Fibroblast of gingiva (primary cell): ENCODE measurements around the gene F13B.
"Not testable (repeated sequence)": the region's sequence is repeated elsewhere in the genome, so short reads cannot be mapped to it uniquely, and the experiment has no call there.

Experiments used
- DNase-seq: peaks from one replicate; pipeline ENCODE4 v3.0.0-alpha.2; 2011; ENCODE audit warnings: low read depth

Gene F13B, protein sequence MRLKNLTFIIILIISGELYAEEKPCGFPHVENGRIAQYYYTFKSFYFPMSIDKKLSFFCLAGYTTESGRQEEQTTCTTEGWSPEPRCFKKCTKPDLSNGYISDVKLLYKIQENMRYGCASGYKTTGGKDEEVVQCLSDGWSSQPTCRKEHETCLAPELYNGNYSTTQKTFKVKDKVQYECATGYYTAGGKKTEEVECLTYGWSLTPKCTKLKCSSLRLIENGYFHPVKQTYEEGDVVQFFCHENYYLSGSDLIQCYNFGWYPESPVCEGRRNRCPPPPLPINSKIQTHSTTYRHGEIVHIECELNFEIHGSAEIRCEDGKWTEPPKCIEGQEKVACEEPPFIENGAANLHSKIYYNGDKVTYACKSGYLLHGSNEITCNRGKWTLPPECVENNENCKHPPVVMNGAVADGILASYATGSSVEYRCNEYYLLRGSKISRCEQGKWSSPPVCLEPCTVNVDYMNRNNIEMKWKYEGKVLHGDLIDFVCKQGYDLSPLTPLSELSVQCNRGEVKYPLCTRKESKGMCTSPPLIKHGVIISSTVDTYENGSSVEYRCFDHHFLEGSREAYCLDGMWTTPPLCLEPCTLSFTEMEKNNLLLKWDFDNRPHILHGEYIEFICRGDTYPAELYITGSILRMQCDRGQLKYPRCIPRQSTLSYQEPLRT

DNA sequence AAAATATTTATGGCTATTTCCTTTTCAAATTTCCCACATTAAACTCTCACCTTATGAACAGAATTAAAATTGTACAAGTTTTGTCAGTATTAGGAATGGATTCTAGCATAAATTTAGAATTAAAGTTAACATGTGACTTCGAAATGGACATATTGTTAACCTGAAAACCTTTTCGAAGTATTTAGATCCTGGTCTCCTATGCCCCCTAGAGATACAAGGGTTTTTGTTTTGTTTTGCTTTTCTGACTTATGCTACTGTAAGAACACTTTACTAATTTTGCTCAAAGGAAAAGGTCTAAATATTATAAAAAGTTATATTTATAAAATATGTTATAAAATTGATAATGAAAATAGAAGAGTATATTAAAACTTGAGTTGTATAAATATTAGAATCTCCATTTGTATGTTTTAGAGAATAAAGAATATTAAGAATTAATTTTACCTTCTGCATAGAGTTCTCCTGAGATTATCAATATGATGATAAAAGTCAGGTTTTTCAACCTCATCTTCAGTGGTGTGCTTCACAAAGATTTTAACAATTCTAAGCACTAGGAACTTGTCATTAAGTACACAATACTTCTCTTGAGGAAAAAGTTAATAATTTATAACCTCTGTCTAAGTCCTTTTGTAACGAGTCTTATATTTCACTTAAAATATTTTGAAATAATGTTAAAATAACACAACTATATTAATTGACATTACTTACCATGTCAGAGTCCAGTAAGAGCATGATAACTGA is at the start of gene F13B:
Gene F13B (minus strand): TSS at position 542 of the 738 bp plus-strand sequence. CDS start 37 bp downstream, at position 505.
- no peak for DNase-seq

DNA sequence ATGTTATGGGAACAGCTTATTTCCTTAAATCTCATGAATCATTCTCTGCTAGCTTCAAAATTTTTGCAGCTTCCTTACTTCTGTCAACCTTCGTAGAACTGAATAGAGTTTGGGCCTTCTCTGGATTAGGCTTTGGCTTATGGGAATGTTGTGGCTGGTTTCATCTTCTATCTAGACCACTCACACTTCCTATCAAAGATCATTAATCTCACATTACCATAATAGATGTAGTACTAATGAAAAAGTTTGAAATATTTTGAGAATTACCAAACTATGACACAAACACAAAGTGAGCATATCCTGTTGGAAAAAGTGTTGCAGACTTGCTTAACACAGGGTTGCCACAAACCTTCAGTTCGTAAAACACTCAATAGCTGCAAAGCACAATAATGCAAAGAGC is 49.1 kb upstream of the F13B start:
- DNase-seq = no peak

DNA sequence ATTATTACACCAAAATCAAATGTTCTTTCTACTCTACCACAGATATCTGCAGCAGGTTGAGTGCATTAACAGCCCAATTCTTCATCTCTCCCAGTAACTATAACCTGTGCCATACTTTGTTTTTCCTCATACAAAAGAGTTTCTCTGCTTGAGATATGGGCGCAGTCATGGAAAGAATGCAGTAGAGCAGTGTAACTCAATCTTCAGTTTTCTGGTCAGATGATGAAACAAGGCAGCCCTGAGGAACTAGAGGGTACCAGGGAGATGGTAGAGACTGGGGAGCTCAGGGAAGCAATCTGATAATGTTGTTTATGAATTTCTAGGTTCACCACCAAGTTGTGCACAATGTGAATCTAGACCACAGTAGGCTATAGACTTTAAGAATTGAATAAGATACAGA is 39.8 kb upstream of the F13B start:
- peak; percentile 15 for DNase-seq

DNA sequence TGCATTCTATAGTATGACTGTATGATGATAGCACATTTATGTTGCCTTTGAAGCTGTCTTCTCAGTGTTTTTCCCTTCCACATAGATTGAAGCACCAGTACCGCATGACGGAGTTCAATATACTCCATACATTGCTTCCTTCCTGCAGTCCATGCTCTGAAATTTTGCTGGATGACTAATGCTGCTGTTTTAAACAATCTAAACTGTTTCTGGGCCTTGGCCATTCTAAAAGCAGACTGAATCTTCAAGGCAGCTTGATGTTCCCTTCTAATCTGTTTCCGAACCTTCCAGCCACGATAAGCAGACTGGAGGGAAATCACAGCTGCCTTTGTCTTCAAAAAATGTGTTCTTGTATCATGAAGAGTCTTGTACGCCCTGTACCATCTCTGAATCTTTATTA is 36.2 kb upstream of the F13B start:
- DNase-seq = no peak

DNA sequence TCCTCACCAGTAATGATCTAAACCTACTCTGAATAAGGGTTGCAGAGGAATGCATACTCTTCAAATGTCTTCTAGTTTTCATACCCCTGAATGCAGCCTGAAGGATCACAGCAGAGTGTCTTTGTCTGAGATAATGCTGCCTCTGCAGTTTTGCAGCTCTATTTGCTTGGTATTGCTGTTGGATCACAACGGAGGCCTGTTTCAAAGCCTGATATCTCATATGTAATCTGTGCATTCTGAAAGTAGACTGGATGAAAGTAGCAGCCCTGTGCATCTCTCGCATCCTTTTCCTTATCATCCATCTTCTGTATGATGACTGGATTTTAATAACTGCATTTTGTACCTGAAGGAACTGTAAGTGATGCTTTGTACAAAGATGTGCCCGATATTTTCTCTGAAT is 34.9 kb upstream of the F13B start:
- DNase-seq = no peak

DNA sequence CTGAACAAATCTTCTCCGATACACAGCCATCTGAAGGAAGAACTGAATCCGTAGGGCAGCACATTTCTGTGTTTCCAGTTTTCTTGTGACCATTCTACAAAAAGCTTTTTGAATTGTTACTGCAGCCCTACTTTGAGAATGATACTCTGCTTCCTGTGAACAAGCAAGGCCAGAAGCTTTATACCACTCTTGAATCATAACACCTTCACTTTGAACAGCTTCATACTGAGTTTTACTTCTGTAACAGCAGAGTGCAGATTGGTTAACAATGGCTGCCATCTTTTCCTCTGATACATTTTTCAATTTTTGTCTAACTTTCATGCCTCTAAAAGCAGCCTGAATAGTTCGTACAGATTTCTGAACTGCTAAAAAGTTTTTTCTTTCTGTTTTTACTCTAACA is 33.6 kb upstream of the F13B start:
- DNase-seq = no peak

DNA sequence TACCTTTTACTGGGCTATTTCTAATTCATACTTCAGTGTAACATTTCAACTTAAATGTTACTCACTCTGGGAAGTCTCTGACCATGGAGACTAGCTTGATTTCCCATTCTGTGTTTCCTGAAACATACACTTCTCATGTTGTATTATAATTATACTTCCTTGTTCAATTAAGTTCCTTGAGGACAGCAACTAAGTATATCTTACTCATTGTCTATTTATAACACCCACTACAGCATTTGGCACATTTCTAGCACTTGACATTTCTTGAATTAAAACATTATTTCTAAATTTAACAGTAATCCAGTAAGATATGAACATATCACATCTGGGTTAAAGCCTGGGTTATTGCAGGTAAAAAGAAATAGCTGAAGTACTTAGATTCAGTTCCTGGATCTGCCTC is 32.4 kb upstream of the F13B start:
- DNase-seq = no peak

DNA sequence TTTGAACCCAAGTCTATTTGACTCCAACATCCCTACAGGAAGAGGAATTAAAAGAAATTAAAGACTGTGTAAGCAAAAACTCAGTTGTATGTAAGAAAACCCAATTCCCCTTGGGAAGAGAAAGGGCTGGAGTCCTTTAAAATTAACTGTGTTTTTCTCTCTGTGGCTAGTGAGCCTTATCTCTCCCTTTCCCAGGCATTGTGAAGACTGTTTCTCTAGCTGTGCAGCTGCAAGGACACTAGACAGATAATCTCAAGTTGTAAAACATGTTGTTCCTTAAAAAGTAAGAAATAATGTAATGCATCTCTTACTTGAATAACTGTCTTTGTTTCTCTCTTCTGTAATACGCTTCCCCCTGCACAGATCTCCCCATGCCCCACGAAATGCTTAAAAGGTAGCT is 29.9 kb upstream of the F13B start:
- DNase-seq = not testable (repeated sequence)

DNA sequence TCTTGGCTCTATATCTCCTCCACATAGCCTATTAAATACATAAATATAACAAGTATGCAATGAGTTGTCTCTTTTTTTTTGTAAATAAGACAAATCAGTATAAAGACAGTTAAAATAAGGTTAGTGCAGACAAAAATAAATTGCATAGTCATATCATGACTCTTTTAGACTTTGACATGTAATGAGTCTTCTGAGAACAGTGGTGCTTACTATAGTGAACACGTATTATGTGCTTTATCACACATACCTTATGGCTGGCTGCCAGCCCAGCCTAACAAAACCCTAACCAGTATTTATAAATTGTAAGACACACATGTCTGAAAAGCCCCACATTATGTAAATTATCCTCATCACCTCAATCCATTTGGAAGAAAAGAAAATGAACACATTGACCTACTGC is 29.1 kb upstream of the F13B start:
- DNase-seq = no peak

DNA sequence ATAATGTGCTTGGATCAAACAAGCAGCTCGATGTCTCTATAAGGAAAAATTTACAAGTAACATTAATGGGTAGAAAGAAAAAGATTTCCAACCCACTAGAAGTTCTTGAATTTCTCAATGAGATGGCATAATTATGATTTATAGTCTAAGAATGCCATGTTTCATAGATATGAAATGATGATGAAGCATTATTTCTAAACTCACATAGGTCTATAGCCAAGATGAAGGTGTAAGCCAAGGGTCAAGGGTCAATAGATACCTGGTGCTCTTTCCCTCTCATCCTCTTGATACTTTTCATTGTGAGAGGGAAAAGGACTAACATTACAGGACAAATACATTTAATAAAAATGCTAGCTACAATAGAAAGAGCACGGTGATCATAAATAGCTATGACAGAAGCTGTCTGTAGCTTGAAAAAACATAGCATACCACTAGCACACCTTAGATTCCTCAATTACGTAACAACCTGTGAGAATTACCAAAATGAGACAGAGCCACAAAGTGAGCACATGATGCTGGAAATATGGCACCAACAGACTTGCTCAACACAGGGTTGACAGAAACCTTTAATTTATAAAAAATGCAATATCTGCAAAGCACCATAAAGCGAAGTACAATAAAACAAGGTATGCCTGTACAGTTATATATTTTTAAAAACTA is 26.3 kb upstream of the F13B start:
- DNase-seq = no peak

DNA sequence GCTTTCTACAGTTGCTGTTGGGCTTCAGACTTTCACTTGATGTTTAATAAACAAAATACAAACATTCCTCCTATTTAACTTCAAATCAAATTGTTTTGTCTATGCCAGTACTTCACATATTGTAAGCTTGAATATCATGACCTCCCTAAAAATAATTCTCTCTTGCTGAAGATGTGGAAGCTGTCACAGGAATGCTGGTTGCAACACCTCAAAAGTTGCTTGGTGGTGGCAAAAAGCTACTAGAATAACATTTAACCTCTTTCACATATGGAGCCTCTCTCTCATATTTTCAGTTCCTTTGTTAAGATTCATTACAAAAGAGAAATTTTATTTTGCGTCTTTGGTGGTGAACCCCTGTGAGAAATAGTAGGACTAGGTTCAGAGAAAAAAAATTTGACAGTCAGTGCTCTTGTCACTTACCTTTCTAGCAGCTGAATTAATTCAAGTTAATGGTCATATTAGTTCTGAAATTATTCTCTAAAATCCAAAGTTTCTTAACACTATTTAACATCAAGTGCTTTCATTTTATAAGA is 25.5 kb upstream of the F13B start:
- DNase-seq = peak; percentile 21

DNA sequence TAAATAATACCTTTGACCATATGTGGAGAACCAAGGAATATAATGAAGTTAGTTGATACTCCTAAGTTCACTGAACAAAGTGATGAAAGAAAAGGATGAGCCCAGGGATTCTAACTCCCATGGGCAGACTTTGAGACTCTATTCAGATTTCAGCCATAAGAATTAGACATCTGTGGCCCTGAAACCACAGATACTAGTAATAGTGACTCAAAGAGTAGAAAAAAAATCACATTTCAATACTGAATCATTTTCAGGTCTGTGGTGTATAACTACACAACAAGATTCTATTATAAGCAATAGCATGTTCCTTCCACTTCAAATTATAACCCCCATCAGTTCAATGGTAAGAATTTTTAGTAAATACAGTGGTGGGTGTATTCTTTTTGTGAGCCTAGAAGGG is 16.4 kb upstream of the F13B start:
- no peak for DNase-seq

DNA sequence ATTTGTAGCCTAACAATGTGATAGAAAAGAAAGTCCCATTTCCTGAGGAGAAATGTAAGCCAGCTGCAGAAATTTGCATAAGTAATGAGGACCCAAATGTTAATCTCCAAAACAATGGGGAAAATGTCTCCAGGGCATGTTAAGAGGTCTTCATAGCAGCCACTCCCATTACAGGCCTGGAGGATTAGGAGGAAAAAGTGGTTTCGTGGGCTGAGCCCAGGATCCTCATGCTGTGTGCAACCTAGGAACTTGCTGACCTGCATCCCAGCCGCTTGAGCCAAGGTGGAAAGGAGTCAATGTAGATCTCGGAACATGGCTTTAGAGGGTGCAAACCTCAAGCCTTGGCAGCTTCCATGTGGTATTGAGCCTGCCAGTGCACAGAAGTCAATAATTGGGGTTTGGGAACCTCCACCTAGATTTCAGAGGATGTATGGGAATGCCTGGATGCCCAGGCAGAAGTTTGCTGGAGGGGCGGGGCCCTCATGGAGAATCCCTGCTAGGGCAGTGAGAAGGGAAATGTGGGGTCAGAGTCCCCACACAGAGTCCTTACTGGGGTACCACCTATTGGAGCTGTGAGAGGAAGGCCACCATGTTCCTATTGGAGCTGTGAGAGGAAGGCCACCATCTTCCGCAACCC is 14.2 kb upstream of the F13B start:
- DNase-seq = no peak

DNA sequence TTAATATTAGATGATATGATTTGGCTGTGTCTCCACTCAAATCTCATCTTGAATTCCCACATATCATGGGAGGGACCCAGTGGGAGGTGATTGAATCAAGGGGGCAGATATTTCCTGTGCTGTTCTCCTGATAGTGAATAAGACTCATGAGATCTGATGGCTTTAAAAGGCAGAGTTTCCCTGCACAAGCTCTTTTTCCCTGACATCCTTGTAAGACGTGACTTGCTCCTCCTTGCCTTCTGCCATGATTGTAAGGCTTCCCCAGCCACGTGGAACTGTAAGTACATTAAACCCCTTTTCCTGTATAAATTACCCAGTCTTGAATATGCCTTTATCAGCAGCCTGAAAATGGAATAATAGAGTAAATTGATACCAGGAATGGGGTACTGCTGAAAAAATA is 13.3 kb upstream of the F13B start:
- DNase-seq = no peak

DNA sequence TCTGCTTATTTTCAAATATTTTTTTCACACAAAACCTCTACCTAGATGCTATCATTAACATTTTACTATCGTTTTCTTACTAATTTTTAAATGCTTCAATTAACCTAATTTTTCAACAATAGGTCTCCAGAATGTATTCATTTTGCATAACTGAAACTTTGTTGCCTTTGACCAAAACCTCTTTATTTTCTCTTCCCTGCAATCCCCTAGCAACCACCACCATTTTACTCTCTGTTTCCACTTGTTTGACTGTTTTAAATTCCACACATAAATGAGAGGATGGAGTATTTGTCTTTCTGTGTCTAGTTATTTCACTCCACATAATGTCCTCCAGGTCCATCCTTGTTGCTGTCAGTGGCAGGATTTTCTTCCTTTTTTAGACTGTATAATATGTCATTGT is 9.5 kb upstream of the F13B start:
- DNase-seq = no peak

DNA sequence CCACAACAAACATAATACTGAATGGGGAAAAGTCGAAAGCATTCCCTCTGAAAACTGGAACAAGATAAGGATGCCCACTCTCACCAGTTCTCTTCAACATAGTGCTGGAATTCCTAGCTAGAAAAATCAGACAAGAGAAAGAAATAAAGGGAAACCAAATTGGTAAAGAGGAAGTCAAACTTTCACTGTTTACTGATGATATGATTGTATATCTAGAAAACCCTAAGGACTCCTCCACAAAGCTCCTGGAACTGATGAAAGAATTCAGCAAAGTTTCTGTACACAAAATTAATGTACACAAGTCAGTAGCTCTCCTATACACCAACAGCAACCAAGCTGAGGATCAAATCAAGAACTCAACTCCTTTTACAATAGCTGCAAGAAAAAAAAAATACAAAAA is 6.9 kb upstream of the F13B start:
- no peak for DNase-seq

DNA sequence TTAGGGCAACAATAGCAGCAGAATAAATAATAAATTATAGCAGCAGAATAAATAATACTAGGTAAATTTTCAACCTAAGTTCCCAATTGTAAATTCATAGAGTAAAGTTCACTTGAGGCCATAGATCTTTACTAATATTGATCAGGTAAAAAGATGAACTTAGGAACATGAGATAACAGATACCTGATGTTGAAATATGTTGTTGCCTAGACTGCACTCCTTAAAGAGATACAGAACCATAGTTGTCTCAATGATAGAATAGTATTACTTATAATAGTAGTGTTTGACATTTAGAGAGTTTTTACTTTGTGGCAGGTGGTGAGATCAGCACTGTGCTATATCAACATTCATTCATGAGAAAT is 378 bp upstream of the F13B start:
- DNase-seq = no peak

DNA sequence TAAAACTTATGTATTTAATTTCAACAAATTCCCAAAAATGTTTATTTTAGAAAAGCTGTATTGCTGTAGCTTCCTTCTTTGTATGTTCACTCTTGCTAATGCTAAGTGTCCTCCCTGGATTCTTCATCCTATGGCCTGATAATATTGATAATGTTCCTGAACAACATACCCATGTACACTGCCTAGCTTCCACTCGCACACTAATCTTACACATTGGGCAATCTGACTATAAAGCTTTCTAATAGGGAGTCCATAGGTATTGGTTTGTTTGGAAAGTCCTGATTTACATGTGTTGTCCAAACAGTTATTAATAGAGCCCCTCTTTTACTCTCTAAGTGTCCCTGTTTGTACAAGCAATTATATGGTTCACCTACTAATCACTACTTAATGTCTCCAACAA is 783 bp downstream of the F13B start:
- DNase-seq = no peak

DNA sequence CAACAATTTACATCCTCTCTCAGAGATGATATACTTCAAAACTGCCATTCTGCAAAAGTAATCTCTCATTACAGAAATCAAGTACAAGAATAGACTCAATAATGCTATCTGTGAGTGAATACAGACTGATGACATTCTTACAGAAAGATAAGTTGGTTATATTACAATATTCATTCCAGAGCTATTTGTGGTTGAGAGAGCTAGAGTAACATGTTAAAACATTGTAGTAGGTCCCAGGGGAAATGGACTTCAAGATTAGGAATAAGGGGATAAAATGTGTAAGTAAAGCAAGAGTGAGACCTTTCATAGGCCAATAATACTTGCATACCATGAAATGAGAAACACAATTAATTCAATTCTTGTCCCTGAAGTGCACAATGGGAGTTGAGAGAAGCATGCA is 1.5 kb downstream of the F13B start:
- DNase-seq = peak; percentile 13

DNA sequence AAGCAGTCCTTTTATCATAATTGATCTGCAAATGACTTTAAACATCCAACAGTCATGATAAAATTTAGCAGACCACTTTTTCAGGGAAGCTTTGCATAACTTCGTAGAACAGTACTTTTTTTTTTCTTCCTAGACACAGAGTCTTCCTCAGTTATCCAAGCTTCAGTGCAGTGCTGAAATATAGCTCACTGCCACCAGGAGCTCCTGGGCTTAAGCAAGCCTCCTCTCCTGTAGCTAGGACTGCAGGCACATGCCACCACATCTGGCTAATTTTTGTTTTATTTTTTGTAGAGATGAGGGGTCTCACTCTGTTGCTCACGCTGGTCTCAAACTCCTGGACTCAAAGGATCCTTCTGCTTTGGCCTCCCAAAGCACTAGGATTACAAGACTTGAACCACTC is 3.8 kb downstream of the F13B start:
- DNase-seq = no peak

DNA sequence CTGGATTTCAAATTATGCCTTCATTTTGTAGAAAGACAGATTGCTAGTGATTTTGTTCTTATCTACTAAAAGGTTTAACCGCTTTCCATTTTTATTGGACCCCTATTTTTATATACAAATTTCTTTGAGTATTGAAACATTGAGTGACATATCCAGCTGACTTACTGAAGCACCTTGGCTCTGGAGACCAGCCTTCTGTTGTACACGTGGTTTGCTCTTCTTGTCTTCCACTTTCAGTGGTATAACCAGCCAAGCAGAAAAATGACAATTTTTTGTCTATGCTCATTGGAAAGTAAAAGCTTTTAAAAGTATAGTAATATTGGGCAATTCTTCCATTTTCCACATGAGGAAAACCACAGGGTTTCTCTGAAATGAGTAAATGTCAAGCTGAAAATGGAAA is 4.4 kb downstream of the F13B start:
- DNase-seq = no peak

DNA sequence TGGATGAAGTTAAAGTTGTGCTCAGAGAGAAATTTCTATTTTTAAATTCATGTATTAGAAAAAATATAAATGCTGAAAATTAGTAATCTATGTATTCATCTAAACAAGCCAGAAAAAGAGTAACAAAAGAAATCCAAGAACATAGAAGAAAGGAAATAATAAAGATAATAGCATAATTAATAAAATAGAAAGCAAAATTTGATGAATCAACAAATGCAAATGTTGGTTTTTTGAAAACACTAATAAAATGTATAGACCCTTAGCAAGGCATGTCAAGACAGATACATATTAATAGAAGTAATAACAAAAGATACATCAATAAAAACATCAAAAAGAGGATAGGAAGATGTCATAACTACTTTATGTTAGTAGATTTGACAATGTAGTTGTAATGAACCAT is 18.0 kb downstream of the F13B start:
- DNase-seq = no peak
